GM12873 (cell line): ENCODE measurements around the gene DAAM2.

Experiments used
- TF ChIP-seq, protein P1 (sequence below): IDR thresholded peaks from 2 replicates; pipeline ENCODE4 v1.5.1; 2012; ENCODE audit warnings: low read depth, mild to moderate bottlenecking, moderate library complexity, low read length, control low read depth; ENCODE audit not compliant: insufficient read depth; ENCODE audit errors: missing control alignments

DAAM2 gene

DNA sequence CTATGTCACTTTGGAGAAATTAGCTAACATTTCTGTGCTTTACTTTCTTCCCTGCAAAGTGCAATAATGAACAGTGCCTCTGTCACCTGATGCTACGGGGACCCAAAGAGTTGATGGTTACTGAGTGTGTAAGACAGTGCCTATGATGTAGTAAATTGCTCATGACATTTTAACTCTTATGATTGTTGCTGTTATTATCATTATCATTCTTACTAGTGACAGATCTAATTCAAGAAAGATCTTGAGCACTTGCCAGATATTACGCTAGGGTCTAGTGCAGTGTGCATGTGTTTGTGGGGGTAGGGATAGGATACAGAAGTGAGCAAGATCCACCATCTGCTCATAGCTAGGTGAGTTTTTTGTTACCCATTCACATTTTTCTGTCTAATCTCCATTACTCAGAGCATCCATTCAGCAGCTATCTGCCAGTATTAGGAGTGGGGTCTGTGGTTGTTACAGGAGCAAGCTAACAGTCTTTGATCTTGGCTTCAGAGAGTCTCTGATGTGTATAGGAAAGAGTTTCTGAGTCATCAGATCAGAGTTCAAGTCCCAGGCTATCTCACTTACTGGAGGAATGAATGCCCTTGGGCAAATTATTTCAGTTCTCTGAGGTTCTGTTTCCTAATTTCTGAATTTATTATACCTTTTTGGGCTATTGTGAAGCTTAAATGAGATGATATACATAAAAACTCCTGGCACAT lies 33.1 kb upstream of the DAAM2 start:
- TF ChIP-seq, protein P1, sequence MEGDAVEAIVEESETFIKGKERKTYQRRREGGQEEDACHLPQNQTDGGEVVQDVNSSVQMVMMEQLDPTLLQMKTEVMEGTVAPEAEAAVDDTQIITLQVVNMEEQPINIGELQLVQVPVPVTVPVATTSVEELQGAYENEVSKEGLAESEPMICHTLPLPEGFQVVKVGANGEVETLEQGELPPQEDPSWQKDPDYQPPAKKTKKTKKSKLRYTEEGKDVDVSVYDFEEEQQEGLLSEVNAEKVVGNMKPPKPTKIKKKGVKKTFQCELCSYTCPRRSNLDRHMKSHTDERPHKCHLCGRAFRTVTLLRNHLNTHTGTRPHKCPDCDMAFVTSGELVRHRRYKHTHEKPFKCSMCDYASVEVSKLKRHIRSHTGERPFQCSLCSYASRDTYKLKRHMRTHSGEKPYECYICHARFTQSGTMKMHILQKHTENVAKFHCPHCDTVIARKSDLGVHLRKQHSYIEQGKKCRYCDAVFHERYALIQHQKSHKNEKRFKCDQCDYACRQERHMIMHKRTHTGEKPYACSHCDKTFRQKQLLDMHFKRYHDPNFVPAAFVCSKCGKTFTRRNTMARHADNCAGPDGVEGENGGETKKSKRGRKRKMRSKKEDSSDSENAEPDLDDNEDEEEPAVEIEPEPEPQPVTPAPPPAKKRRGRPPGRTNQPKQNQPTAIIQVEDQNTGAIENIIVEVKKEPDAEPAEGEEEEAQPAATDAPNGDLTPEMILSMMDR: no peak

DNA sequence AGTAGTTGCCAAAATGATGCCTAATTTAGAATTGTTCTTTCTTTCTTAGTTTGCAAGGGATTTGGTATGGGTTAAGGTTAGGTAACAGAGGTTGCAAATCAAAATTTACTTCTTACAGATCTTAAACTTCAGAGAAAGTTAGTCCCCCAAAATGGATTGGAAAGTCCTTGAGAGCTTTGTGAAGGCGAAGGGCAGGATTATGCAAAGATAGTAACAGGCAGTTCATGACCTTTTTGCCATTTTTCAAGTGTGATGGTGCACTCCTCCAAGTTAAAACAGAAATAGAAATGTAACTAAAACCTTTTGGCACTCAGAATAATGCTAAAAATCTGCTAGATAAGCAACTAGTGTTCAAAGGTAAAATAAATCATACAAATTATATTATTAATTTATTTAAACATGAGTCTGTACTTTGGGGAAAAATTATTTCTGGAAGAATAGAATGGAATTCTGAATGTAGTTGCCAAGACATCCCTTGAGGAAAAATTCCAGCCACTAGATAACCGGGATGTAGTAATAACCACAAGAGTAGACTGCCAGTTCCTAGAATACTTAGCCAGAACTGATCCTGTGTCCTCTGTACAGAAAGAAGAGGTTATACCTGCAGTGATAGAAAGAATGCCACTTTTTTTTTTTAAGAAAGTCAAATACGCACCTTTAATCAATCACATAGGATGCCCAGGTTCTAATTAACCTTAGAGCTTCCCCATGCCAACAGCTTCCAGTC lies 31.8 kb upstream of the DAAM2 start:
- TF ChIP-seq, protein P1: no peak

DNA sequence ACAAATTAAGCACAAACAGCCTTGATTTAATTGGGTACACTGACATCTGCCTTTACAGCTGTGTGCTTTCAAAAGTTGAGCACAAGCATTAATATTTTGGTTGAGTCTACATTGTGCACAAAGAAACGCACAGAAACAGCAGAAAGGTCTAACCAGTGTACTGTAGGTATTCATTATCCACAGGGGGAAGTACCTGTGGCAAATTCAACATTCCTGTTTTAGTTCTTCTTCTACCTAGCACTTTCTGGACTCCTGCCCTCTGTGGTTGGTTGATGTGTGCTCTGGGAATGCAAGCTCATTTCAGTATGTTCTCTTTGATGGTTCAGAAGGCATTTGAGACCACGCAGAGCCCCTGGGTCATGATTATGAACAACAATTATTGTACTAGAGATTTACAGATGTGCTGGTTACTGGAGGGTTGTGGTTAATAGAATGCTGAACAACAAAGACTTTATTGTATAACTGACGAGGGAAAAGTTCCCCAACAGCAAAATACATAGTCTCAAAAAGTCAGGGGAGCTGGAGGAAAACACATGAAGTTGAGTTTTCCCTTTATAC lies 26.6 kb upstream of the DAAM2 start:
- TF ChIP-seq, protein P1: no peak

DNA sequence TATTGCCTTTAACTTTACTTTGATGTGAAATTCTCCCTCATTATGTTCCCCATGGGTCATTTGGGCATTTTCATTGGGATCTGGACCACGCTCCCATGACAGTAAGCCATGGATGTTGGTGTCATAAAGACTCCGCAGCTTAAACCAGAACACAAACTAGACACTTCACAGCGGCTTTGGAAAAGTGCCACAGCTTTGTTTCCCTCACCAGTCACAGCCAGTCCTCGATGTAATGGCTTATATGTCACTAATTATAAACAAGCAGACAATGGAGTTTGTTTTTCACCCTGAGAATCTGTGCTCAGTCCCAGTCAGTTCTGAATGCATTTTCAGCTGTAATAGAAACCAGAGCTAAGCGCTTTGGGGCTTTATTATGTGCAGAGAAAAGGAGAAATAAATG lies 23.2 kb upstream of the DAAM2 start:
- TF ChIP-seq, protein P1: no peak

DNA sequence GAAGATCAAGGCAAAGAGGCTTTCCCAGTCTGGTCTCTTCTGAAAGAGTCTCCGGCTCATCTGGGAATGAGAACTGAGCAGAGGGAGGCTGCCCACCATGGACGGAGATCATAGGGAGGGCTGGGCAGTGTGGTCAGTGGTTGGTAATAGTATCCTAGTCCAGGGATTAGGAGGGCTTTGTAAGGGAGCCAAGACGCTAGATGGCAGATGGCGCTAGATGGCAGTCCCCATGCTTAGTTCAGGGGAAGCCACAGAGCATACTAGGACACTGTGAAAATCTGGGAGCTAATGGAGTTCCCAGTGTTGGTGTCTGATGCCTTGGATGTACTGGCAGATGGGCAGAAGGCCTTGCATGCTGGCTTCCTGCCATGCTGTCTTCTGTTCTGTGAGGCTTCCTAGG lies 21.7 kb upstream of the DAAM2 start:
- TF ChIP-seq, protein P1: no peak

DNA sequence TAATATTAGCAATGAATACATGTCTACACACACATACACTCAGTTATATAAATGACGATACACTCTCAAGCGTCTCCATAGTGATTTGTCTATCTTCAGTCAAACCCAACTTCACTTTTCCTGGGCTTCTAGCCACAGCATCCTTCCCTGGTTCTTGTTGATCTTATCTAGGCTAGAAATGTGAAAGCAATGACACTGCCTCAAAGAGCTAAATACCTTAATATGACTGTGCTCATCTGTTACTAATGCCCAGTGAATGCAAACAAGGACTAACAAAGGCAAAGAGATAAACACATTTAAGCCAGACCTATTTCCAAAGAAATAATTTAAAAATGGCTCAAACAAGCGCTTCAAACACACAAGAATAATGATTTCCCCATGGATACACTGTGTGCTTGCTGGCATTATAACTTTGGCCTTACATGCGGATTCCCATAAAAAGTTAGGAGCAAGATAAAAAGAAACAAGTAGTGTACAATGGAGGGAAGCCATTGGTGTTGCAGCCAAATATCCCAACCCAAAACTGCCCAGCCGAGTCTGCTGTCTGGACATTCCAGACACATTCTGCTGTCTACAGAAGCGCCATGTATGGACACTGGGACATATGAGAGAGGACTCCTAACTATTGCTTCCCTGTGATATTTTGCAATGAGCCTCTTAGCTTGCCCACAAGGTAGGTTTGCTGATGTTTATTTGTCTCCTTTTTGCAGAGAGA lies 19.5 kb upstream of the DAAM2 start:
- TF ChIP-seq, protein P1: no peak

DNA sequence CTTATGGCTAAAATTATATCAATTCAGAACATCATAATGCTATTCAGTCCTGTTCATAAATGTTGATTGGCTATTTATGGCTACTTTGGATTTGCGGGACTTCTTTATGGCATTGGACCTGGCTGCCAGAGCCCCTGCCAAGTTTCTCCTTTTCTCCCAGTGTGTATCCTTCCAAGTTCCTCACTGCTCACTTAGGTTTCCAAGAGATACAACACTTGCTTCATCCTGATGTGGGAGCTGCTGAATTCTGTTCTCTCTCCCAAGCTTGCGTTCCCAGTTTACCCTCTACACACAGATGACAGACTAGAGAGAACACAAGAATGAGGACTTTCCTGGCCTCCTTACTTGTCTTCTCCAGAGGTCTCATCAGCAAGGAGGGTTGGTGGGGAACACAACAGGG lies 18.4 kb upstream of the DAAM2 start:
- TF ChIP-seq, protein P1: no peak
